Measurements from ENCODE around the gene SS18L1.

- TF ChIP-seq POLR2AphosphoS5 (IDR thresholded peaks at IDR 0.05; ENCODE audit: low read depth): no peak
- no peak for TF ChIP-seq STAT1 (IDR thresholded peaks at IDR 0.05; ENCODE audit: unreplicated experiment)
- TF ChIP-seq CTCF (conservative IDR thresholded peaks at IDR 0.05; ENCODE audit: low read depth in 2 of 2): no peak
- TF ChIP-seq EZH2 (IDR thresholded peaks at IDR 0.05; ENCODE audit: low read depth, unreplicated experiment): no peak
- no peak for TF ChIP-seq ZNF114 (CRISPR knock-in tag; IDR thresholded peaks at IDR 0.05)
- no peak for TF ChIP-seq EZH2phosphoT487 (IDR thresholded peaks at IDR 0.05; ENCODE audit: unreplicated experiment)
- TF ChIP-seq CREB1 (CRISPR knock-in tag; IDR thresholded peaks at IDR 0.05; ENCODE audit: low read depth): no peak
- no peak for TF ChIP-seq JUNB (IDR thresholded peaks at IDR 0.05; ENCODE audit: unreplicated experiment)
- TF ChIP-seq ETS1 (IDR thresholded peaks at IDR 0.05): no peak
- no peak for TF ChIP-seq REST (IDR thresholded peaks at IDR 0.05; ENCODE audit: unreplicated experiment)
- TF ChIP-seq ZNF462 (CRISPR knock-in tag; IDR thresholded peaks at IDR 0.05): no peak
Observed at GRCh38 chr20:62197311-62197710, 53.7 kb downstream of the SS18L1 start.
